ENCODE data around the gene DHCR24. TPM values are rescaled to one million over a fixed set of nuclear protein-coding genes. Genes with fewer than 3 reads are reported as not detected.
"Not testable (repeated sequence)": the region's sequence is repeated elsewhere in the genome, so short reads cannot be mapped to it uniquely, and the experiment has no call there.

DHCR24 gene
- polyA plus RNA-seq (2011; rRNA removed) = 60.5 and 89.0 TPM in 2 replicates
- 178 and 224 TPM in 2 replicates for polyA minus RNA-seq (2011; rRNA and poly(A)+ RNA removed)

DNA sequence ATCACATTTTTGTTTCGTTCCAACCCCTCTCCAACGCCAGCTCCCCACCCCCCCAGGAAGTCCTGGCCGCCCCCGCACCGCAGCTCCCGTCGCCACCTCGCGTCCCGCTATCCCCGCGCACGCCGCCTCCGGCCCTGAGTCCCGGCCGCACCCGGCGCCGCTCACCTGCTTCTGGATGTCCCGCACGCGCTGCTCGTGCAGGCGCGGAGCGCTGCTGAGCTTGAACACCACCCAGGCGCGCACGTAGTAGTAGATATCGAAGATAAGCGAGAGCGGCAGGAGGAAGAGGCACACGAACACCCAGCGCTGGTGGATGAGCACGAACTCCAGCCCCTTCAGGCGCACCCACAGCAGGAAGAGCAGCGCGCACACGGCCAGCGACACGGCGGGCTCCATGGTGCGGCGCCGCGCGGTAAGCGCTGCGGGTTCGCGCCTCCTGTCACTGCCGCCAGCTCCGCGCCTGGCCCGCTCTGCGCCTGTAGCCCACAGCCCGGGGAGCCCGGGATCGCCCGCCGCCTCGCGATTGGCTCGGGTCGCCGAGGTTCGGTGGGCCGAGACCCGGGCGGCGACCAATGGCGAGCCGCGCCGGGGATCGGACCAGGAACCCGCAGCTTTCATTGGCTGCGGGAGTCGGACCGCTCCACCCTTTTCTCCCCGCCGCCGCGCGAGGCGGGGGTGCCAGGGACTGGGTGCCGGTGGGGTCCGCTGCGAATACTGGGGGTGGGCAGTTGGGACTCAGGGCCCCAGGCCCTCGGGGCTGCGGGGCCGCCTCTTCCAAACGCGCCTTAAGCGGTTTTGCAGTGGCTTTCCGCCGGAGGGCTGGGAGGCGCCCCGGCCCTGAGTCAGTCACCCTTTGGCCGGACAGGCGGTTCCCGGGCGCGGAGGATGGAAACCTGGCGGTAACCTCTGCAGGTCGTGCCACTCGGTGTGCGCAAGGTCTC, at the start of gene DHCR24:
DHCR24 (minus strand) TSS at position 472 of the 941 bp plus-strand sequence; CDS start at position 396, 76 bp downstream.
- Histone ChIP-seq H3K9me3 (ENCODE audit: control insufficient read depth, insufficient read depth, low read length) (no peaks in the 10 kb centered on the region; the same call in 1 of the 2 replicates), H3K4me3 (ENCODE audit: low read depth, low read length) (peak within 1 kb of the TSS; percentile 90), H3K27me3 (ENCODE audit: control insufficient read depth, insufficient read depth, low read length) (peaks cover 4% of the 10 kb centered on the region), H3K27ac (ENCODE audit: low read depth, low read length) (no peak within 1 kb of the TSS)
- TF ChIP-seq, protein P1, sequence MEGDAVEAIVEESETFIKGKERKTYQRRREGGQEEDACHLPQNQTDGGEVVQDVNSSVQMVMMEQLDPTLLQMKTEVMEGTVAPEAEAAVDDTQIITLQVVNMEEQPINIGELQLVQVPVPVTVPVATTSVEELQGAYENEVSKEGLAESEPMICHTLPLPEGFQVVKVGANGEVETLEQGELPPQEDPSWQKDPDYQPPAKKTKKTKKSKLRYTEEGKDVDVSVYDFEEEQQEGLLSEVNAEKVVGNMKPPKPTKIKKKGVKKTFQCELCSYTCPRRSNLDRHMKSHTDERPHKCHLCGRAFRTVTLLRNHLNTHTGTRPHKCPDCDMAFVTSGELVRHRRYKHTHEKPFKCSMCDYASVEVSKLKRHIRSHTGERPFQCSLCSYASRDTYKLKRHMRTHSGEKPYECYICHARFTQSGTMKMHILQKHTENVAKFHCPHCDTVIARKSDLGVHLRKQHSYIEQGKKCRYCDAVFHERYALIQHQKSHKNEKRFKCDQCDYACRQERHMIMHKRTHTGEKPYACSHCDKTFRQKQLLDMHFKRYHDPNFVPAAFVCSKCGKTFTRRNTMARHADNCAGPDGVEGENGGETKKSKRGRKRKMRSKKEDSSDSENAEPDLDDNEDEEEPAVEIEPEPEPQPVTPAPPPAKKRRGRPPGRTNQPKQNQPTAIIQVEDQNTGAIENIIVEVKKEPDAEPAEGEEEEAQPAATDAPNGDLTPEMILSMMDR (IDR thresholded peaks at IDR 0.05; ENCODE audit: low read depth, low read length) = no peak
- CTCF ChIA-PET = interaction anchor here (0.6 to 3.0 kb wide), 4 partner anchors 9 to 135 kb away, joined by 3 to 16 read pairs (median 6); no protein-coding TSS in a partner anchor
- no peak for DNase-seq (ENCODE audit: low read depth, low spot score)
- POLR2A ChIA-PET = interaction anchor here (0.6 to 2.1 kb wide), 6 partner anchors 12 to 124 kb away, joined by 3 to 15 read pairs (median 4); no protein-coding TSS in a partner anchor

- POLR2A ChIA-PET = no interaction called here
Measured at GRCh38 chr1:54936791-54937190, 49.8 kb upstream of the DHCR24 start.

DNA sequence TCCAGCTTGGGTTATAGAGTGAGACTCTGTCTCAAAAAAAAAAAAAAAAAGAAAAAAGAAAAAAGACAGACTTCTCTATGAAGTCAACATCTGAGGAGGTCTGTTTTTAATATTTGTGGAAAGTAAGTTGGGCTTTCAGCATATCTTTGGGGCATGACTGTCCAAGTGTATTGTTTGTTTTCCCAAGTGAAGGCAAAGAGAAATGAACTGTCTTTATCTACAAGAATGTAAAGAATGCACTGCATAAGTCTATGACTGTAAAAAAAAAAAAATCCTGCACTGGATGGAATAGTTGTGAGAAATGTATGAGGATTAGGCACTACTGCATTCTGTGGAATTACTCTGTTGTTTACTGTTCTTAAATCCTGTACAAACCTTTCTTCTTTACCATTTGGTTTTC, 47.9 kb upstream of the DHCR24 start:
- peak; percentile 88 for DNase-seq (ENCODE audit: low read depth, low spot score)
- TF ChIP-seq, protein P1 (IDR thresholded peaks at IDR 0.05; ENCODE audit: low read depth, low read length) = no peak

More at GRCh38 chr1:54936791-54937190, 49.8 kb upstream of the DHCR24 start:
- Histone ChIP-seq H3K27ac (ENCODE audit: low read depth, low read length) (no peak overlapping the region), H3K4me3 (ENCODE audit: low read depth, low read length) (no peak overlapping the region), H3K27me3 (ENCODE audit: control insufficient read depth, insufficient read depth, low read length) (no peaks in the 10 kb centered on the region), H3K9me3 (ENCODE audit: control insufficient read depth, insufficient read depth, low read length) (peaks cover 2% of the 10 kb centered on the region; the same call in 1 of the 2 replicates)
- DNase-seq (ENCODE audit: low read depth, low spot score) = no peak
- CTCF ChIA-PET = interaction anchor here (1.0 to 4.0 kb wide), 2 partner anchors 8 to 85 kb away, joined by 4 to 40 read pairs; no protein-coding TSS in a partner anchor
- TF ChIP-seq, protein P1 (IDR thresholded peaks at IDR 0.05; ENCODE audit: low read depth, low read length) = no peak

DNA sequence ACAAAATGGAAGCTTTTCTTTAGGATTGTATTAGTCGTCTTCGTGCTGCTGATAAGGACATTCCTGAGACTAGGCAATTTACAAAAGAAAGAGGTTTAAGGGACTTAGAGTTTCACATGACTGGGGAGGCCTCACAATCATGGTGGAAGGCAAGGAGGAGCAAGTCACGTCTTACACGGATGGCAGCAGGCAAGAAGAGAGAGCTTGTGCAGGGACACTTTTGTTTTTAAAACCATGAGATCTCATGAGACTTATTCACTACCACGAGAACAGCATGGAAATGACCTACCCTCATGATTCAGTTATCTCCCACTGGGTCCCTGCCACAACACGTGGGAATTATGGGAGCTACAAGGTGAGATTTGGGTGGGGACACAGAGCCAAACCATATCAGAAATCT, 47.1 kb upstream of the DHCR24 start:
- H3K27me3 ChIP-seq (ENCODE audit: control insufficient read depth, insufficient read depth, low read length); H3K4me3 ChIP-seq (ENCODE audit: low read depth, low read length); H3K9me3 ChIP-seq (ENCODE audit: control insufficient read depth, insufficient read depth, low read length); DNase-seq (ENCODE audit: low read depth, low spot score): not testable (repeated sequence)
- peak overlapping the region; percentile 83 for H3K27ac ChIP-seq (ENCODE audit: low read depth, low read length)
- ChIA-PET POLR2A (interaction anchor here (0.6 to 0.7 kb wide), 4 partner anchors 22 to 785 kb away, joined by 3 to 7 read pairs (median 4); no protein-coding TSS in a partner anchor), CTCF (interaction anchor here (1.4 to 4.0 kb wide), 3 partner anchors 11 to 62 kb away, joined by 5 to 40 read pairs (median 8); no protein-coding TSS in a partner anchor)

More for the DNA sequence above, 47.9 kb upstream of the DHCR24 start:
- ChIA-PET CTCF (interaction anchor here (0.6 to 4.0 kb wide), 4 partner anchors 10 to 61 kb away, joined by 4 to 40 read pairs (median 6); no protein-coding TSS in a partner anchor), POLR2A (interaction anchor here (0.6 to 1.2 kb wide), 5 partner anchors 23 to 784 kb away, joined by 3 to 7 read pairs (median 4); partner anchors contain the start of gene DHCR24)
- Histone ChIP-seq H3K27me3 (ENCODE audit: control insufficient read depth, insufficient read depth, low read length) (no peaks in the 10 kb centered on the region), H3K9me3 (ENCODE audit: control insufficient read depth, insufficient read depth, low read length) (peaks cover 2% of the 10 kb centered on the region; the same call in 1 of the 2 replicates), H3K4me3 (ENCODE audit: low read depth, low read length) (no peak overlapping the region), H3K27ac (ENCODE audit: low read depth, low read length) (peak overlapping the region; percentile 83)

GRCh38 chr1:54931275-54931840, 44.4 kb upstream of the DHCR24 start:
- Histone ChIP-seq H3K9me3 (ENCODE audit: control insufficient read depth, insufficient read depth, low read length) (peaks cover 2% of the 10 kb centered on the region; the same call in 1 of the 2 replicates), H3K27ac (ENCODE audit: low read depth, low read length) (no peak overlapping the region), H3K27me3 (ENCODE audit: control insufficient read depth, insufficient read depth, low read length) (no peaks in the 10 kb centered on the region), H3K4me3 (ENCODE audit: low read depth, low read length) (no peak overlapping the region)
- no peak for DNase-seq (ENCODE audit: low read depth, low spot score)
- ChIA-PET CTCF (interaction anchor here (0.6 to 5.6 kb wide), 5 partner anchors 9 to 140 kb away, joined by 3 to 47 read pairs (median 3); no protein-coding TSS in a partner anchor), POLR2A (no interaction called here)
- TF ChIP-seq, protein P1 (IDR thresholded peaks at IDR 0.05; ENCODE audit: low read depth, low read length) = no peak

Data from AG04450 (cell line).